HCT116 (cell line): ENCODE results near the gene SEL1L3. TPM values are rescaled to one million over a fixed set of nuclear protein-coding genes. Genes with fewer than 3 reads are reported as not detected.

Experiments
- ATAC-seq: fragments of 200-7000 bp; cut with Tn5 transposase; 2 replicates; pipeline ENCODE4 v1.9.1; 2020; ENCODE audit warnings: mild to moderate bottlenecking, moderate library complexity
- BruUV-seq: library from RNA; stranded (reverse); fragments of 400-500 nt; replicated peaks from 2 replicates; lab custom pipeline; 2021; lab: Mats Ljungman, UMichigan
- CTCF ChIA-PET: fragments of 300-600 bp; sonication (Branson Sonifier 250); formaldehyde crosslinking; loops from one replicate; lab custom pipeline; 2021; ENCODE audit warnings: antibody characterized with exemption; lab: Charles Lee
- POLR2A ChIA-PET: fragments of 300-600, 350-600 bp; sonication (Branson Sonifier 250); formaldehyde crosslinking; loops from one replicate; lab custom pipeline; 2021; ENCODE audit warnings: antibody characterized with exemption; lab: Charles Lee
- RAD21 ChIA-PET, 2 experiments: fragments of 300-600 bp; sonication (Branson Sonifier 250); formaldehyde crosslinking; loops; one replicate each; lab custom pipeline; 2023; ENCODE audit warnings: low total read pairs in 2 of 2; ENCODE audit not compliant: uncharacterized antibody in 2 of 2, unreplicated experiment in 2 of 2, low non-redundant PET in 1 of 2; lab: Charles Lee
- DNase-seq: peaks from one replicate; pipeline ENCODE4 v3.0.0-alpha.2; 2010; ENCODE audit warnings: low read depth, low spot score
- H2AFZ ChIP-seq: fragments of 200-600 bp; shearing (Covaris generic), sonication (generic); 2 replicates; pipeline ENCODE4 v1.6.1; 2017; ENCODE audit warnings: low read depth, mixed run types, mixed read lengths, antibody characterized with exemption, low read length; ENCODE audit not compliant: poor library complexity, severe bottlenecking
- H3K27ac ChIP-seq: 2 replicates; pipeline ENCODE4 v1.5.1; 2012; ENCODE audit warnings: low read depth, low read length
- H3K27me3 ChIP-seq: fragments of 200-600 bp; sonication (generic); 2 replicates; pipeline ENCODE4 v1.6.1; 2016; ENCODE audit warnings: mixed run types, low read length, mixed read lengths; ENCODE audit not compliant: insufficient read depth
- H3K36me3 ChIP-seq, 2 experiments: fragments of 200-500 bp in 1 of 2; fragments of 200-600 bp in 1 of 2; sonication (Bioruptor generic) in 1 of 2; sonication (generic) in 1 of 2; 2 replicates each; pipeline versions ENCODE4 v1.5.1 to v1.6.1; 2014 to 2016; ENCODE audit warnings: low read length in 2 of 2, inconsistent platforms in 1 of 2, mixed read lengths in 1 of 2, mixed run types in 1 of 2; ENCODE audit not compliant: insufficient read depth in 2 of 2, control insufficient read depth in 1 of 2
- H3K4me1 ChIP-seq, 2 experiments: fragments of 200-600 bp in 1 of 2; sonication (generic) in 1 of 2; 2 replicates each; pipeline versions ENCODE4 v1.5.1 to v1.6.1; 2012 to 2017; ENCODE audit warnings: low read length in 2 of 2, inconsistent platforms in 1 of 2, mild to moderate bottlenecking in 1 of 2, mixed read lengths in 1 of 2, mixed run types in 1 of 2, moderate library complexity in 1 of 2; ENCODE audit not compliant: insufficient read depth in 2 of 2, control insufficient read depth in 1 of 2
- H3K4me2 ChIP-seq: fragments of 200-600 bp; sonication (generic); 2 replicates; pipeline ENCODE4 v1.6.1; 2017; ENCODE audit warnings: mixed run types, low read length, mixed read lengths
- H3K4me3 ChIP-seq, 2 experiments: fragments of 200-600 bp in 1 of 2; sonication (generic) in 1 of 2; replicated peaks in 1 of 2; 2 replicates each; pipeline ENCODE4 v1.5.1; 2011 to 2016; ENCODE audit warnings: low read length in 2 of 2, control low read depth in 1 of 2, low read depth in 1 of 2, mild to moderate bottlenecking in 1 of 2, mixed read lengths in 1 of 2, mixed run types in 1 of 2
- H3K79me2 ChIP-seq: fragments of 200-600 bp; sonication (generic); 2 replicates; pipeline ENCODE4 v1.6.1; 2017; ENCODE audit warnings: mild to moderate bottlenecking, mixed run types, low read length, moderate library complexity, mixed read lengths; ENCODE audit not compliant: insufficient read depth
- H3K9ac ChIP-seq: fragments of 200-600 bp; sonication (generic); 2 replicates; pipeline ENCODE4 v1.6.1; 2016; ENCODE audit warnings: low read length, mixed read lengths
- H3K9me2 ChIP-seq: fragments of 200-600 bp; sonication (generic), shearing (Covaris generic); 2 replicates; pipeline ENCODE4 v1.6.1; 2017; ENCODE audit warnings: mixed run types, mild to moderate bottlenecking, moderate library complexity; ENCODE audit not compliant: insufficient read depth
- H3K9me3 ChIP-seq, 2 experiments: fragments of 200-500 bp in 1 of 2; fragments of 200-600 bp in 1 of 2; sonication (Bioruptor generic) in 1 of 2; sonication (generic) in 1 of 2; 2 replicates each; pipeline ENCODE4 v1.6.1; 2014 to 2017; ENCODE audit warnings: low read length in 2 of 2, mixed read lengths in 2 of 2, inconsistent platforms in 1 of 2, low read depth in 1 of 2, mild to moderate bottlenecking in 1 of 2, mixed run types in 1 of 2, moderate library complexity in 1 of 2; ENCODE audit not compliant: control insufficient read depth in 1 of 2, insufficient read depth in 1 of 2
- H4K20me1 ChIP-seq: fragments of 200-600 bp; sonication (generic), shearing (Covaris generic); 2 replicates; pipeline ENCODE4 v1.6.1; 2017; ENCODE audit warnings: mixed run types, mild to moderate bottlenecking, moderate library complexity; ENCODE audit not compliant: insufficient read depth
- CBX3 ChIP-seq: IDR thresholded peaks from 2 replicates; pipeline ENCODE4 v1.6.1; 2012; ENCODE audit warnings: low read depth
- CEBPB ChIP-seq: IDR thresholded peaks from 2 replicates; pipeline ENCODE4 v1.6.1; 2012; ENCODE audit warnings: low read depth
- CTCF ChIP-seq, 3 experiments: fragments of 200-600 bp in 1 of 3; sonication (generic) in 1 of 3; IDR thresholded peaks in 2 of 3; conservative IDR thresholded peaks in 1 of 3; 2 replicates each; pipeline ENCODE4 v1.5.1; 2012 to 2017; ENCODE audit warnings: low read depth in 2 of 3, low read length in 2 of 3, antibody characterized with exemption in 1 of 3, borderline replicate concordance in 1 of 3, control low read depth in 1 of 3, mild to moderate bottlenecking in 1 of 3, mixed read lengths in 1 of 3, mixed run types in 1 of 3, moderate library complexity in 1 of 3; ENCODE audit not compliant: insufficient read depth in 1 of 3
- FOSL1 ChIP-seq: IDR thresholded peaks from 2 replicates; pipeline ENCODE4 v1.6.1; 2012; ENCODE audit warnings: low read depth
- JUND ChIP-seq: IDR thresholded peaks from 2 replicates; pipeline ENCODE4 v1.6.1; 2012
- MAX ChIP-seq: IDR thresholded peaks from 2 replicates; pipeline ENCODE4 v1.6.1; 2012
- POLR2A ChIP-seq: IDR thresholded peaks from 2 replicates; pipeline ENCODE4 v1.7.0; 2011; ENCODE audit warnings: borderline replicate concordance; ENCODE audit not compliant: insufficient read depth, insufficient read length; ENCODE audit errors: extremely low read depth
- POLR2AphosphoS5 ChIP-seq: IDR thresholded peaks from 2 replicates; pipeline ENCODE4 v1.6.1; 2011; ENCODE audit warnings: mild to moderate bottlenecking, low read depth, low read length, moderate library complexity
- RAD21 ChIP-seq: IDR thresholded peaks from 2 replicates; pipeline ENCODE4 v1.6.1; 2012; ENCODE audit warnings: low read depth, mild to moderate bottlenecking
- REST ChIP-seq: IDR thresholded peaks from 2 replicates; pipeline ENCODE4 v1.6.1; 2012; ENCODE audit warnings: low read depth
- SIN3A ChIP-seq: IDR thresholded peaks from 2 replicates; pipeline ENCODE4 v1.6.1; 2012; ENCODE audit warnings: low read depth
- SP1 ChIP-seq: IDR thresholded peaks from 2 replicates; pipeline ENCODE4 v1.6.1; 2012; ENCODE audit warnings: low read depth
- SRF ChIP-seq: IDR thresholded peaks from 2 replicates; pipeline ENCODE4 v1.6.1; 2012; ENCODE audit warnings: low read depth
- YY1 ChIP-seq: IDR thresholded peaks from 2 replicates; pipeline ENCODE4 v1.6.1; 2011; ENCODE audit warnings: low read length, low read depth, moderate library complexity, mild to moderate bottlenecking; ENCODE audit not compliant: insufficient replicate concordance; ENCODE audit errors: extremely low read depth
- ZFX ChIP-seq: fragments of 450-650 bp; IDR thresholded peaks from 2 replicates; pipeline ENCODE4 v1.6.1; 2017
- ZNF274 ChIP-seq: fragments of 200-500 bp; sonication (Bioruptor generic); IDR thresholded peaks from 2 replicates; pipeline ENCODE4 v1.6.1; 2014; ENCODE audit warnings: mild to moderate bottlenecking, low read depth, low read length, inconsistent platforms
- intact Hi-C: fragments of 100-400 bp; cut with micrococcal nuclease; formaldehyde crosslinking; loops from 2 replicates; pipeline ENCODE4 v1.10.0; 2022
- total RNA-seq: library from RNA; stranded (reverse); gene quantifications from one replicate; pipeline ENCODE4 v1.2.1, GENCODE V29; 2021; ENCODE audit not compliant: unreplicated experiment

The SEL1L3 gene
- total RNA-seq, 1 experiment from 2014 or later = 45.0 TPM

GRCh38 chr4:25723409-25723808 is 139.4 kb downstream of the SEL1L3 start:
- ChIA-PET RAD21 (no interaction called here), POLR2A (no interaction called here), CTCF (no interaction called here)
- Histone ChIP-seq H3K9ac (no peak overlapping the region), H3K4me2 (no peak overlapping the region), H3K27me3 (no peaks in the 10 kb centered on the region), H3K36me3 (no peaks in the 10 kb centered on the region), H3K9me2 (no peaks in the 10 kb centered on the region), H3K9me3 (no peaks in the 10 kb centered on the region), H3K27ac (no peak overlapping the region), H3K4me3 (no peak overlapping the region), H2AFZ (no peak overlapping the region), H3K79me2 (no peaks in the 10 kb centered on the region), H4K20me1 (no peaks in the 10 kb centered on the region), H3K4me1 (no peaks in the 10 kb centered on the region)
- intact Hi-C loops = no loop called here
- no TSS peak for BruUV-seq
- TF ChIP-seq CTCF (IDR thresholded peaks at IDR 0.05 in 2 of 3, conservative IDR thresholded peaks at IDR 0.05 in 1 of 3; ENCODE audit: borderline replicate concordance in 1 of 3, insufficient read depth in 1 of 3, low read depth in 2 of 3, low read length in 2 of 3) (0 out of 6 replicates have a peak, but pooled peaks of 1 of the 3 experiments have one; percentile 8), FOSL1 (no peak)
- DNase-seq (no peak), ATAC-seq (no peak)

- H3K36me3 ChIP-seq = no peaks in the 10 kb centered on the region
- no peaks in the 10 kb centered on the region for H4K20me1 ChIP-seq
- no peaks in the 10 kb centered on the region for H3K27me3 ChIP-seq
- DNase-seq (no peak), ATAC-seq (no peak)
- H3K4me3 ChIP-seq = no peak overlapping the region
- no peak overlapping the region for H3K27ac ChIP-seq
- intact Hi-C loops = no loop called here
- H3K9ac ChIP-seq = no peak overlapping the region
- H3K4me1 ChIP-seq = no peaks in the 10 kb centered on the region
- H3K9me2 ChIP-seq = no peaks in the 10 kb centered on the region
- ChIA-PET RAD21 (no interaction called here), CTCF (no interaction called here), POLR2A (no interaction called here)
- H3K9me3 ChIP-seq = no peaks in the 10 kb centered on the region
- BruUV-seq = no TSS peak
- H2AFZ ChIP-seq = no peak overlapping the region
- no peak overlapping the region for H3K4me2 ChIP-seq
- H3K79me2 ChIP-seq = no peaks in the 10 kb centered on the region
- no peak for TF ChIP-seq REST
- TF ChIP-seq ZFX = no peak
- no peak for TF ChIP-seq POLR2AphosphoS5
- TF ChIP-seq SIN3A = no peak
- no peak for TF ChIP-seq POLR2A
- TF ChIP-seq SP1 = no peak
- no peak for TF ChIP-seq ZNF274
- no peak for TF ChIP-seq YY1
- TF ChIP-seq SRF = no peak
- no peak for TF ChIP-seq CEBPB
- TF ChIP-seq CBX3 = no peak
- no peak for TF ChIP-seq FOSL1
- TF ChIP-seq RAD21 = no peak
- no peak for TF ChIP-seq JUND
- TF ChIP-seq MAX = no peak
Observed at GRCh38 chr4:25722964-25723363, 139.8 kb downstream of the SEL1L3 start.
